ENCODE measurements around the gene NHS. TPM values are rescaled to one million over a fixed set of nuclear protein-coding genes. Genes with fewer than 3 reads are reported as not detected.

NHS gene
- total and polyA plus RNA-seq, 10 donors = 0.32 to 3.1 (median 2.1) TPM

GRCh38 chrX:17484592-17484991, 109.6 kb downstream of the NHS start:
- TF ChIP-seq POLR2A (IDR thresholded peaks at IDR 0.05) (no peak), POLR2AphosphoS5 (IDR thresholded peaks at IDR 0.05) (no peak), CTCF (IDR thresholded peaks at IDR 0.05 in 8 of 11, conservative IDR thresholded peaks at IDR 0.05 in 3 of 11) (no peak)
- WGBS, 5 donors = 78 to 100% (median 88%) methylated on average over 1 of the region's 1 CpG

GRCh38 chrX:17485391-17485790, 110.4 kb downstream of the NHS start:
- TF ChIP-seq POLR2AphosphoS5 (IDR thresholded peaks at IDR 0.05) (no peak), CTCF (IDR thresholded peaks at IDR 0.05 in 8 of 11, conservative IDR thresholded peaks at IDR 0.05 in 3 of 11) (no peak)
- H3K4me1 ChIP-seq = no peaks in the 10 kb centered on the region
- no peak for DNase-seq
- WGBS, 5 donors = 65 to 94% (median 76%) methylated on average over 2 to 5 of the region's 5 CpGs
- peaks cover 0 to 4% (median 0%) of the 10 kb centered on the region in 8 donors for H3K9me3 ChIP-seq
- H3K27me3 ChIP-seq (replicated peaks in 1 of 7) = no peaks in the 10 kb centered on the region
- H3K4me3 ChIP-seq = no peak overlapping the region
- H3K36me3 ChIP-seq = no peaks in the 10 kb centered on the region
- H3K27ac ChIP-seq = no peak overlapping the region
- intact Hi-C loops (cut with DNase I; ENCODE audit: low total_unique reads) = no loop called here

More at GRCh38 chrX:17484592-17484991, 109.6 kb downstream of the NHS start:
- no peak for DNase-seq
- Histone ChIP-seq H3K36me3 (no peaks in the 10 kb centered on the region), H3K27ac (no peak overlapping the region), H3K9me3 (peaks cover 0 to 4% (median 0%) of the 10 kb centered on the region in 8 donors), H3K4me3 (no peak overlapping the region), H3K4me1 (no peaks in the 10 kb centered on the region), H3K27me3 (replicated peaks in 1 of 7) (no peaks in the 10 kb centered on the region)
- intact Hi-C loops (cut with DNase I; ENCODE audit: low total_unique reads) = no loop called here

- H3K4me1 ChIP-seq = no peaks in the 10 kb centered on the region
- intact Hi-C loops (cut with DNase I; ENCODE audit: low total_unique reads) = no loop called here
- no peak overlapping the region for H3K27ac ChIP-seq
- H3K36me3 ChIP-seq = no peaks in the 10 kb centered on the region
- 82 to 93% (median 87%) methylated on average over 6 to 8 of the region's 8 CpGs for WGBS, 5 donors
- no peak for DNase-seq
- peaks cover 0 to 4% (median 0%) of the 10 kb centered on the region in 8 donors for H3K9me3 ChIP-seq
- no peaks in the 10 kb centered on the region for H3K27me3 ChIP-seq (replicated peaks in 1 of 7)
- TF ChIP-seq CTCF (IDR thresholded peaks at IDR 0.05 in 8 of 11, conservative IDR thresholded peaks at IDR 0.05 in 3 of 11) = no peak
- TF ChIP-seq POLR2A (IDR thresholded peaks at IDR 0.05) = no peak
- H3K4me3 ChIP-seq = no peak overlapping the region
Observed at GRCh38 chrX:17488036-17488435, 113.0 kb downstream of the NHS start.

- intact Hi-C loops (cut with DNase I; ENCODE audit: low total_unique reads) = no loop called here
- no peak for TF ChIP-seq POLR2AphosphoS5 (IDR thresholded peaks at IDR 0.05)
- TF ChIP-seq CTCF (IDR thresholded peaks at IDR 0.05 in 8 of 11, conservative IDR thresholded peaks at IDR 0.05 in 3 of 11) = no peak
- TF ChIP-seq POLR2A (IDR thresholded peaks at IDR 0.05) = no peak
- Histone ChIP-seq H3K4me3 (no peak overlapping the region), H3K4me1 (no peaks in the 10 kb centered on the region), H3K36me3 (no peaks in the 10 kb centered on the region), H3K27ac (no peak overlapping the region), H3K27me3 (replicated peaks in 1 of 7) (peaks cover 0 to 7% (median 0%) of the 10 kb centered on the region in 7 donors), H3K9me3 (peaks cover 0 to 3% (median 0%) of the 10 kb centered on the region in 8 donors)
- 68 to 100% (median 85%) methylated on average over 1 of the region's 1 CpG for WGBS, 5 donors
- DNase-seq = no peak
Observed at GRCh38 chrX:17494216-17494615, 119.2 kb downstream of the NHS start.
